ENCODE results near the gene COX5B.
A peak's percentile ranks its signal among the peaks of the same experiment; 100 is the strongest.
"Not testable (repeated sequence)": the region's sequence is repeated elsewhere in the genome, so short reads cannot be mapped to it uniquely, and the experiment has no call there.

The COX5B gene

GRCh38 chr2:97664636-97664970 is 18.7 kb downstream of the COX5B start:
- H3K27ac ChIP-seq = peak overlapping the region; percentile 95
- TF ChIP-seq, protein P1, sequence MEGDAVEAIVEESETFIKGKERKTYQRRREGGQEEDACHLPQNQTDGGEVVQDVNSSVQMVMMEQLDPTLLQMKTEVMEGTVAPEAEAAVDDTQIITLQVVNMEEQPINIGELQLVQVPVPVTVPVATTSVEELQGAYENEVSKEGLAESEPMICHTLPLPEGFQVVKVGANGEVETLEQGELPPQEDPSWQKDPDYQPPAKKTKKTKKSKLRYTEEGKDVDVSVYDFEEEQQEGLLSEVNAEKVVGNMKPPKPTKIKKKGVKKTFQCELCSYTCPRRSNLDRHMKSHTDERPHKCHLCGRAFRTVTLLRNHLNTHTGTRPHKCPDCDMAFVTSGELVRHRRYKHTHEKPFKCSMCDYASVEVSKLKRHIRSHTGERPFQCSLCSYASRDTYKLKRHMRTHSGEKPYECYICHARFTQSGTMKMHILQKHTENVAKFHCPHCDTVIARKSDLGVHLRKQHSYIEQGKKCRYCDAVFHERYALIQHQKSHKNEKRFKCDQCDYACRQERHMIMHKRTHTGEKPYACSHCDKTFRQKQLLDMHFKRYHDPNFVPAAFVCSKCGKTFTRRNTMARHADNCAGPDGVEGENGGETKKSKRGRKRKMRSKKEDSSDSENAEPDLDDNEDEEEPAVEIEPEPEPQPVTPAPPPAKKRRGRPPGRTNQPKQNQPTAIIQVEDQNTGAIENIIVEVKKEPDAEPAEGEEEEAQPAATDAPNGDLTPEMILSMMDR (conservative IDR thresholded peaks at IDR 0.05) = peak; percentile 34

GRCh38 chr2:97669448-97669847 is 23.6 kb downstream of the COX5B start, which contains the start of gene C2orf92:
Gene C2orf92 (plus strand): TSS chr2:97669713. CDS start chr2:97669789, 76 bp downstream.
- H3K27ac ChIP-seq = no peak within 1 kb of the TSS
- TF ChIP-seq, protein P1 (conservative IDR thresholded peaks at IDR 0.05) = no peak

DNA sequence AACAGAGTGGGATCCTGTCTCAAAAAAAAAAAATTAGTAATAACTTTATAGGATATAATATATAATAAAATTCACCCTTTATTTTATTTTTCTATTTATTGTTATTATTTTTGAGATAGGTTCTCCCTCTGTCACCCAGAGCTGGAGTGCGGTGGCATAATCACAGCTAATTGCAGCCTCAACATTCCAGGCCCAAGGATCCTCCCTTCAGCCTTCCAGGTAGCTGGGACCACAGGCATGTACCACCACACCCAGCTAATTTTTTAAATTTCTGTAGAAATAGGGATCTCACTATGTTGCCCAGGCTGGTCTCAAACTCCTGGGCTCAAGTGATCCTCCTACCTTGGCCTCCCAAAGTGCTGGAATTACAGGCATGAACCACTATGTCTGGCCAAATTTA is 24.6 kb downstream of the COX5B start:
- TF ChIP-seq, protein P1 (conservative IDR thresholded peaks at IDR 0.05) = no peak

GRCh38 chr2:97671526-97671925 is 25.7 kb downstream of the COX5B start:
- no peak overlapping the region for H3K27ac ChIP-seq
- TF ChIP-seq, protein P1 (conservative IDR thresholded peaks at IDR 0.05) = no peak

More for the DNA sequence above, 24.6 kb downstream of the COX5B start:
- no peak overlapping the region for H3K27ac ChIP-seq

DNA sequence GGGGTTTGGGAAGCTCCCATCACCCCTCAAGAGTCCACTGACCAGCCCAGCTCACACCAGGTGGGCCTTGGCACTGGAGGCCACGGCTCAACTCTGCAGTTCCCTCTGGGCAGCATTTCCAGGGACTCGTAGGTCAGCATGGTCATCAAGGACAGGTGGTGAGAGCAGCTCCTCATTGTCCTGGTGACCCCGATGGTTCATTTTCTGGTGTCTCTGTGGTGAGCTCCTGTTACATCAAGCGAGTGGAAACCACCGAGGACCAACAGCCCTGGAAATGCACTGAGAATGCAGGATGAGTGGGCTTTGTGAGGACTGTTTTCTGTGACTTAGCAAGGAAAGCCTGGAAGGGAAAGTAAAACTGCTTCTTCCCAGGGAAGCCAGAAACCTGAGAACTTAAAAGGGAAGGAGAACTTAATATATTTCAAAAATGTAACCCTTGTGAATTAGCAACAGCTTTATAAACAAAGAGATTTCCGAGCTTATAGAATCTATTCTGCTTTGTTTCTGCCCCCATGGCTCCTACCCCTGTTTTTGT is 26.8 kb downstream of the COX5B start:
- H3K27ac ChIP-seq = not testable (repeated sequence)

- no peak overlapping the region for H3K27ac ChIP-seq
- TF ChIP-seq, protein P1 (conservative IDR thresholded peaks at IDR 0.05) = no peak
These were observed 27.5 kb downstream of the COX5B start for GRCh38 chr2:97673182-97673914.

DNA sequence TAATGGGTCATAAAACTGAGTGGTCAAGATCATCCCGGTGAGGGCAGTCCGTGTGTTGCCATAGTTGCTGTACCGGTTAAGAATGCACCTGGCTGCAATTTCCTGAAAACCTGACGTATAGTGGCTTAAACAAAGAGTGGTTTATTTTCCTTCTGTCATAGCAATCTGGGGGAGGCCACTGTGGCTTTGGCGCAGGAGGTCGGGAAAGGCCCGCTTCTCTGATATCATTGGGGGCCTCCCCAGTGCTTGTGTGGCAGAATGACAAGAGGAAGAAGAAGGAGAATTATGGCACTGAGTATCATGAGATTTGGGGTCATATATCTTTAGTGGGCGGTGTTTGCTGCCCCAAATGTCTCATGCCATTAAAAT is 28.0 kb downstream of the COX5B start:
- TF ChIP-seq, protein P1 (conservative IDR thresholded peaks at IDR 0.05) = no peak
- H3K27ac ChIP-seq = no peak overlapping the region

DNA sequence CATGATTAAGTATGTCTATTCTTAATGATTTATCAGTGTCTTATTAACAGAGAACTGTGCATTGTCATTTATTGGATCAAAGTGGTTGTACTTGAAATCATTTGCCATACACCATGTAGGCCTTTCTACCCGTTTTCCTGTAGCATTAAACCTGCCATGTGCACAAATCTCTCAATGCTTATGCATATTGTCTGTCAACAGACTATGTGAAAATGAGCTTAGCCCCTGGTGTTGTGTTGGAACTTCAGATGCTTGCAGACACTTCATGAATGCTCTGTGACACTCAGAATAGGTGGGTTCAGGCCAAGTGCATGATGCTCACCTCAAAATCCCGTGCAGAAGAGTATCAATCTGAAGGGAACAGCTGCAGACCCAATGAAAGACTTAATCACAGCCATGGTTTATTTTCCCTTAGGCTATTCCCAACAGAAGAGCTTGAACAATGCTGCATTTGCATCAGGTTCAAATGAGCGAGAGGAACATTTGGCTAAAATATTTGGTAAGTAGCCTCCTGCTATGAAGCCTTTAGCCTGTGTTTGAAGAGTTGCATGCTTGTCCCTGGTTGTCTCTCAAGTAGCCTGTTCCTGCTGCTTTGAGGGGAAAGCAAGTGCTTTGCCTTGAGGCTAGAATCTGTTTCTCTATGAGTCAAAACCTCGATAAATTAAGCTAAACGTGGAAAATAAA is 29.7 kb downstream of the COX5B start:
- no peak overlapping the region for H3K27ac ChIP-seq
- TF ChIP-seq, protein P1 (conservative IDR thresholded peaks at IDR 0.05) = no peak
